Measurements from ENCODE around the gene DCAF8L1. TPM values are rescaled to one million over a fixed set of nuclear protein-coding genes. Genes with fewer than 3 reads are reported as not detected.

Gene DCAF8L1
- total and polyA plus RNA-seq, 7 donors: not detected

- intact Hi-C loops (cut with DNase I): no loop called here
- H3K27me3 ChIP-seq (ENCODE audit: insufficient read depth in 3 of 3, low read length in 2 of 3): no peaks in the 10 kb centered on the region
- H3K4me3 ChIP-seq: no peak overlapping the region
- H3K9me3 ChIP-seq: no peaks in the 10 kb centered on the region
- no peak for ATAC-seq
- H3K27ac ChIP-seq: no peak overlapping the region
- H3K4me1 ChIP-seq: no peaks in the 10 kb centered on the region
- TF ChIP-seq, protein P1, sequence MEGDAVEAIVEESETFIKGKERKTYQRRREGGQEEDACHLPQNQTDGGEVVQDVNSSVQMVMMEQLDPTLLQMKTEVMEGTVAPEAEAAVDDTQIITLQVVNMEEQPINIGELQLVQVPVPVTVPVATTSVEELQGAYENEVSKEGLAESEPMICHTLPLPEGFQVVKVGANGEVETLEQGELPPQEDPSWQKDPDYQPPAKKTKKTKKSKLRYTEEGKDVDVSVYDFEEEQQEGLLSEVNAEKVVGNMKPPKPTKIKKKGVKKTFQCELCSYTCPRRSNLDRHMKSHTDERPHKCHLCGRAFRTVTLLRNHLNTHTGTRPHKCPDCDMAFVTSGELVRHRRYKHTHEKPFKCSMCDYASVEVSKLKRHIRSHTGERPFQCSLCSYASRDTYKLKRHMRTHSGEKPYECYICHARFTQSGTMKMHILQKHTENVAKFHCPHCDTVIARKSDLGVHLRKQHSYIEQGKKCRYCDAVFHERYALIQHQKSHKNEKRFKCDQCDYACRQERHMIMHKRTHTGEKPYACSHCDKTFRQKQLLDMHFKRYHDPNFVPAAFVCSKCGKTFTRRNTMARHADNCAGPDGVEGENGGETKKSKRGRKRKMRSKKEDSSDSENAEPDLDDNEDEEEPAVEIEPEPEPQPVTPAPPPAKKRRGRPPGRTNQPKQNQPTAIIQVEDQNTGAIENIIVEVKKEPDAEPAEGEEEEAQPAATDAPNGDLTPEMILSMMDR (IDR thresholded peaks at IDR 0.05): no peak
- no peak for DNase-seq
- no peaks in the 10 kb centered on the region for H3K36me3 ChIP-seq (ENCODE audit: insufficient read depth in 1 of 2, low read depth in 1 of 2)
- WGBS, 3 donors: 50 to 68% (median 60%) methylated on average over 4 of the region's 4 CpGs
These were observed 47.9 kb downstream of the DCAF8L1 start for GRCh38 chrX:27933361-27933760.

Other genes starting within 250 kb of the DCAF8L1 start
- not detected for gene MAGEB10, start 173.5 kb downstream of the DCAF8L1 start, total RNA-seq
- not detected for gene MAGEB10, start 173.5 kb downstream of the DCAF8L1 start, polyA plus RNA-seq